ENCODE measurements around the gene PLEKHF1. TPM values are rescaled to one million over a fixed set of nuclear protein-coding genes. Genes with fewer than 3 reads are reported as not detected.

The PLEKHF1 gene
- total RNA-seq, 4 donors from 2014 or later, result 8.2 to 16.5 (median 9.0) TPM

DNA sequence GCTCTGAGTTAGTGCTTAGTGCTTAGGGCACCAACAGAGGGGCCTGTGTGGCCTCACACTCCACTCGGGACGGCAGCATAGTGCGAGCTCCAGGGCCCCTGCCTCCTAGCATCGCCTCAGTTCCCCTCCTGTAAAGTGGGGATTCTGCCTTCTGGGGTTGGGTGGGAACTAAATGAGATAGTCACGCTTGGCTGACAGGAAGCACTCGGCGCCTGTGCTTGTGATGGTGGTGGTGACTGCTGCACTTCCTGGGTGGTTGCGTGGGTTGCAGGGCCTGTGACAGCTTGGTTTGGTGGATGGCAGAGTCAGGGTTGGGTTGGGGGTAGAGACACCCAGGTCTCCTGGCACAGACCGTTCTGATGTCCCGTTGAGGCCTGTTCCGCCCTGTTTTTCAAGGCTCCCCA is 7.7 kb downstream of the PLEKHF1 start:
- H3K4me3 ChIP-seq, result peak overlapping the region in 1 of 4 donors; percentile 28
- H3K36me3 ChIP-seq, result peaks cover 0 to 29% (median 0%) of the 10 kb centered on the region in 3 donors
- TF ChIP-seq POLR2A (IDR thresholded peaks at IDR 0.05), result no peak
- TF ChIP-seq, protein P1, sequence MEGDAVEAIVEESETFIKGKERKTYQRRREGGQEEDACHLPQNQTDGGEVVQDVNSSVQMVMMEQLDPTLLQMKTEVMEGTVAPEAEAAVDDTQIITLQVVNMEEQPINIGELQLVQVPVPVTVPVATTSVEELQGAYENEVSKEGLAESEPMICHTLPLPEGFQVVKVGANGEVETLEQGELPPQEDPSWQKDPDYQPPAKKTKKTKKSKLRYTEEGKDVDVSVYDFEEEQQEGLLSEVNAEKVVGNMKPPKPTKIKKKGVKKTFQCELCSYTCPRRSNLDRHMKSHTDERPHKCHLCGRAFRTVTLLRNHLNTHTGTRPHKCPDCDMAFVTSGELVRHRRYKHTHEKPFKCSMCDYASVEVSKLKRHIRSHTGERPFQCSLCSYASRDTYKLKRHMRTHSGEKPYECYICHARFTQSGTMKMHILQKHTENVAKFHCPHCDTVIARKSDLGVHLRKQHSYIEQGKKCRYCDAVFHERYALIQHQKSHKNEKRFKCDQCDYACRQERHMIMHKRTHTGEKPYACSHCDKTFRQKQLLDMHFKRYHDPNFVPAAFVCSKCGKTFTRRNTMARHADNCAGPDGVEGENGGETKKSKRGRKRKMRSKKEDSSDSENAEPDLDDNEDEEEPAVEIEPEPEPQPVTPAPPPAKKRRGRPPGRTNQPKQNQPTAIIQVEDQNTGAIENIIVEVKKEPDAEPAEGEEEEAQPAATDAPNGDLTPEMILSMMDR (IDR thresholded peaks at IDR 0.05), result no peak
- H3K4me1 ChIP-seq, result peaks cover 0 to 68% (median 49%) of the 10 kb centered on the region in 4 donors
- H3K27ac ChIP-seq, result peak overlapping the region; percentile 64 to 89 (median 78)
- H3K27me3 ChIP-seq, result no peaks in the 10 kb centered on the region
- no peaks in the 10 kb centered on the region for H3K9me3 ChIP-seq
- DNase-seq, result peak in 2 of 3 donors; percentile 94

DNA sequence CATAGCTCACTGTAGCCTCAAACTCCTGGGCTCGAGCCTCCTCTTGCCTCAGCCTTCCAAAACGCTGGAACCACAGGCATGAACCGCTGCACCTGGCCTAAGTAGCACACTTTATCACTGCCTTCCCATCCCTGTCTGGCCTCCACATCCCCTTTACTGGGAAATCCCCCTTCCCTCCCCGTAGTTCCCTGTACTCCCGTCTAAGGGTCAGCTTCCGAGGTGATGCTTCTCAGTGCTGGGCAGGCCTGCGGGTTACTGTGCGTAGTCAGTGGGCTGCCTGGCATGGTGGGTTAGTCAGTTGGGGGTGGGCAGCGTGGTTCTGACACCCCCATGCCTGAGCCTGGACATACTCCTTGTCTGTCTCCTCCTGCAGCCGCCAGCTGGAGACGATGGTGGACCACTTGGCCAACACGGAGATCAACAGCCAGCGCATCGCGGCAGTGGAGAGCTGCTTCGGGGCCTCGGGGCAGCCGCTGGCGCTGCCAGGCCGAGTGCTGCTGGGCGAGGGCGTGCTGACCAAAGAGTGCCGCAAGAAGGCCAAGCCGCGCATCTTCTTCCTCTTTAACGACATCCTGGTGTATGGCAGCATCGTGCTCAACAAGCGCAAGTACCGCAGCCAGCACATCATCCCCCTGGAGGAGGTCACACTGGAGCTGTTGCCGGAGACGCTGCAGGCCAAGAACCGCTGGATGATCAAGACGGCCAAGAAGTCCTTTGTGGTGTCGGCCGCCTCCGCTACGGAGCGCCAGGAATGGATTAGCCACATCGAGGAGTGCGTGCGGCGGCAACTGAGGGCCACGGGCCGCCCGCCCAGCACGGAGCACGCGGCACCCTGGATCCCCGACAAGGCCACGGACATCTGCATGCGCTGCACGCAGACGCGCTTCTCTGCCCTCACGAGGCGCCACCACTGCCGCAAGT is 8.4 kb downstream of the PLEKHF1 start:
- H3K9me3 ChIP-seq, result no peaks in the 10 kb centered on the region
- H3K27ac ChIP-seq, result peak overlapping the region; percentile 64 to 89 (median 78)
- peaks cover 0 to 67% (median 53%) of the 10 kb centered on the region in 4 donors for H3K4me1 ChIP-seq
- no peaks in the 10 kb centered on the region for H3K27me3 ChIP-seq
- peak overlapping the region in 1 of 4 donors; percentile 28 for H3K4me3 ChIP-seq
- TF ChIP-seq, protein P1 (IDR thresholded peaks at IDR 0.05), result no peak
- TF ChIP-seq POLR2A (IDR thresholded peaks at IDR 0.05), result no peak
- DNase-seq, result peak in 1 of 3 donors; percentile 46
- H3K36me3 ChIP-seq, result peaks cover 0 to 29% (median 0%) of the 10 kb centered on the region in 3 donors

DNA sequence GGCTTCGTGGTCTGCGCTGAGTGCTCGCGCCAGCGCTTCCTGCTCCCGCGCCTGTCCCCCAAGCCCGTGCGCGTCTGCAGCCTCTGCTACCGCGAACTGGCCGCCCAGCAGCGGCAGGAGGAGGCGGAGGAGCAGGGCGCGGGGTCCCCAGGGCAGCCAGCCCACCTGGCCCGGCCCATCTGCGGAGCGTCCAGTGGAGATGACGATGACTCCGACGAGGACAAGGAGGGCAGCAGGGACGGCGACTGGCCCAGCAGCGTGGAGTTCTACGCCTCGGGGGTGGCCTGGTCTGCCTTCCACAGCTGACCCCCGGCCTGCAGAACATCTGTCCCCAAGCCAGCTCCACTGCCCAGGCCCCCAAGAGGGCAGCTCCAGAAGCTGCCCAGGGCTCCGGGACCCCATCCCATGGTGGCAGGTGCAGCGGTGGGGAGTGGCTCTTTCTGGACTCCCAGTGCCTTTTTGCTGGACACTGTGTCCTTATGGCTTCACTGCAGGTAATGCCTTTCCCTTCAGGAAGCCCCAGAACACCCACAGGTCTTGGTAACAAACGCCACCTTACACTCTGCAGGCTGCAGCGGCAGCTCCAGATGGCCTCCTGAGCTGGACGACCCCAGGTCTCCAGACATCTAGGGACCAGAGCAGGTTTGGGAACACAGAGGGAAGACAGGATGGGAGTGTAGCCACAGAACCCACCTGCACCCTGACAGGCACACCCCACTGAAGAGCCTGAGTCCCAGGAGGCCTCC is 9.3 kb downstream of the PLEKHF1 start:
- Histone ChIP-seq H3K9me3 (no peaks in the 10 kb centered on the region), H3K27me3 (no peaks in the 10 kb centered on the region), H3K27ac (peak overlapping the region in 3 of 4 donors; percentile 25 to 89 (median 87)), H3K36me3 (peaks cover 0 to 29% (median 0%) of the 10 kb centered on the region in 3 donors), H3K4me3 (no peak overlapping the region), H3K4me1 (peaks cover 0 to 68% (median 60%) of the 10 kb centered on the region in 4 donors)
- TF ChIP-seq, protein P1 (IDR thresholded peaks at IDR 0.05), result no peak
- no peak for TF ChIP-seq POLR2A (IDR thresholded peaks at IDR 0.05)
- peak in 1 of 3 donors; percentile 44 for DNase-seq

DNA sequence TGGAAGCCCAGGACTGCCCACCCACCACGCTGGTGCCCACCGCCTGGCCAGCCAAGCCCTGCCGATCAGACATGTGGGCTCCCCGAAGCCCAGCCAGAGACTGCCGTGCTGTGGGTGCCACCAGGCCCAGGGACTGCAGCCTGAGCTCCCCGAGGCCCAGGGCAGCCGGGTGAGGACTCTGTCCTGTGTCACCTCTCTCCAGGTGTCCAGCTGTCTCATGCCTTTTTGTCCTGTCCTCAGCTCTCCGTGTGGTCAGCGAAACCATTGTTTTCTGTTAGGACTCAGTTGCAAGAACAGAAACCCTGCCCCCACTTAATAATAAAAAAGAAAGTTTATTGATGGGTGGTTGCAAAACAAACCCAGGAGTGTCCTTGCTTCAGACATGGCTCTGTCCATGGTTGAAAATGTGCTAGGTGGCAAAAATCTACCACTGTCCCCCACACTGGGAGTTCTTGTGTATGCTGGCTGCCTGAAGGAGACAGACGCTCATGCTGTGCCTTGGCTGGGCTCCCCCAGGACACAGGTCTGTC is 9.9 kb downstream of the PLEKHF1 start:
- no peak overlapping the region for H3K4me3 ChIP-seq
- no peak for TF ChIP-seq POLR2A (IDR thresholded peaks at IDR 0.05)
- TF ChIP-seq, protein P1 (IDR thresholded peaks at IDR 0.05), result no peak
- peak in 1 of 3 donors; percentile 34 for DNase-seq
- H3K9me3 ChIP-seq, result no peaks in the 10 kb centered on the region
- no peaks in the 10 kb centered on the region for H3K27me3 ChIP-seq
- peaks cover 0 to 29% (median 0%) of the 10 kb centered on the region in 3 donors for H3K36me3 ChIP-seq
- peak overlapping the region in 2 of 4 donors; percentile 25 to 47 for H3K27ac ChIP-seq
- H3K4me1 ChIP-seq, result peaks cover 0 to 73% (median 64%) of the 10 kb centered on the region in 4 donors

DNA sequence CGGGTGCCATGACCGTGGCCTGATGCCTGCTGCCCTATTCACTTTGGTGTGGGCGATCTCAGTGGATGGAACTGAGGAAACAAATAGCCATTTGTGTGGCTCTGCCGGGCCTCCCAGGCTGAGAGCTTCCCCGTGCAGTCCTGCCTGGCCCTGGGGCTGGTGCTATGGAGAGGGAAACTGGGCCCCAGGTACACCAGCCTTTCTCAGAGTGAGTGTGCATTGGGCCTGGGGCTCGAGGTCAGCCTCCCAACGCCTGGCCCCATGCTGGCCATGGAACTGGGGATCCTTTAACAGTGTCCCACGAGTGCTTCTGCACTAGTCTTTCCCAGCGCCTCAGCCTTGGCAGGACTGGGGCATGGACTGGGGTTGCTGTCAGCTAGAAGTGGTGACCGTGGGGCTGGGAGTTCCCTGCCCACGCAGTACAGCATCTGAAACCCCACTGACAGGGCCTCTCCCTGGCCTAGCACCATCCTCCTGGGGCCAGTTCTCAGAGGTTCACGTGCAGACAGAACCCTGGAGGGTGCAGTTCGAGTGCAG is 10.5 kb downstream of the PLEKHF1 start:
- no peaks in the 10 kb centered on the region for H3K9me3 ChIP-seq
- peaks cover 0 to 75% (median 67%) of the 10 kb centered on the region in 4 donors for H3K4me1 ChIP-seq
- DNase-seq, result peak in 1 of 3 donors; percentile 40
- H3K36me3 ChIP-seq, result peaks cover 0 to 29% (median 0%) of the 10 kb centered on the region in 3 donors
- H3K4me3 ChIP-seq, result no peak overlapping the region
- peak overlapping the region; percentile 6 to 39 (median 24) for H3K27ac ChIP-seq
- TF ChIP-seq POLR2A (IDR thresholded peaks at IDR 0.05), result no peak
- TF ChIP-seq, protein P1 (IDR thresholded peaks at IDR 0.05), result no peak
- no peaks in the 10 kb centered on the region for H3K27me3 ChIP-seq
